Muscle layer of duodenum (tissue), 2 donors: ENCODE results near the gene LDB2.

Source experiments
- H3K27ac ChIP-seq: one replicate; pipeline ENCODE4 v1.7.0; 2013; ENCODE audit warnings: mild to moderate bottlenecking, low read length
- H3K27me3 ChIP-seq: one replicate; pipeline ENCODE4 v1.7.0; 2013; ENCODE audit warnings: low read depth, mild to moderate bottlenecking, control low read depth, low read length
- H3K36me3 ChIP-seq, 2 donors: one replicate each; pipeline ENCODE4 v1.7.0; 2013; ENCODE audit warnings: low read length in 2 of 2, control low read depth in 1 of 2, mild to moderate bottlenecking in 1 of 2; ENCODE audit not compliant: insufficient read depth in 2 of 2, control insufficient read depth in 1 of 2
- H3K4me1 ChIP-seq, 2 donors: one replicate each; pipeline ENCODE4 v1.7.0; 2013; ENCODE audit warnings: low read length in 2 of 2, mild to moderate bottlenecking in 2 of 2, control low read depth in 1 of 2, moderate library complexity in 1 of 2; ENCODE audit not compliant: insufficient read depth in 2 of 2, control insufficient read depth in 1 of 2
- H3K4me3 ChIP-seq, 2 donors: one replicate each; pipeline ENCODE4 v1.7.0; 2013; ENCODE audit warnings: low read length in 2 of 2, low read depth in 1 of 2, mild to moderate bottlenecking in 1 of 2
- H3K9me3 ChIP-seq, 2 donors: one replicate each; pipeline ENCODE4 v1.7.0; 2013; ENCODE audit warnings: low read length in 2 of 2, control low read depth in 1 of 2, mild to moderate bottlenecking in 1 of 2; ENCODE audit not compliant: control insufficient read depth in 1 of 2
- donor health status: healthy.

LDB2 gene

GRCh38 chr4:16836324-16836723 lies 62.1 kb downstream of the LDB2 start:
- Histone ChIP-seq H3K9me3 (no peaks in the 10 kb centered on the region), H3K27me3 (no peaks in the 10 kb centered on the region), H3K36me3 (no peaks in the 10 kb centered on the region), H3K4me1 (no peaks in the 10 kb centered on the region), H3K27ac (no peak overlapping the region), H3K4me3 (no peak overlapping the region)

GRCh38 chr4:16835597-16836247 lies 62.7 kb downstream of the LDB2 start:
- Histone ChIP-seq H3K9me3 (no peaks in the 10 kb centered on the region), H3K4me1 (no peaks in the 10 kb centered on the region), H3K4me3 (no peak overlapping the region), H3K27ac (no peak overlapping the region), H3K36me3 (no peaks in the 10 kb centered on the region), H3K27me3 (no peaks in the 10 kb centered on the region)

GRCh38 chr4:16834814-16835213 lies 63.6 kb downstream of the LDB2 start:
- H3K27ac ChIP-seq, result no peak overlapping the region
- H3K9me3 ChIP-seq, result no peaks in the 10 kb centered on the region
- no peaks in the 10 kb centered on the region for H3K27me3 ChIP-seq
- no peak overlapping the region for H3K4me3 ChIP-seq
- H3K4me1 ChIP-seq, result no peaks in the 10 kb centered on the region
- no peaks in the 10 kb centered on the region for H3K36me3 ChIP-seq

- no peaks in the 10 kb centered on the region for H3K4me1 ChIP-seq
- no peaks in the 10 kb centered on the region for H3K9me3 ChIP-seq
- H3K27ac ChIP-seq, result no peak overlapping the region
- no peak overlapping the region for H3K4me3 ChIP-seq
- H3K36me3 ChIP-seq, result no peaks in the 10 kb centered on the region
- H3K27me3 ChIP-seq, result no peaks in the 10 kb centered on the region
Observed at GRCh38 chr4:16833722-16834121, 64.7 kb downstream of the LDB2 start.

GRCh38 chr4:16830081-16830480 lies 68.4 kb downstream of the LDB2 start:
- H3K4me3 ChIP-seq, result no peak overlapping the region
- H3K9me3 ChIP-seq, result no peaks in the 10 kb centered on the region
- no peaks in the 10 kb centered on the region for H3K27me3 ChIP-seq
- no peaks in the 10 kb centered on the region for H3K4me1 ChIP-seq
- no peak overlapping the region for H3K27ac ChIP-seq
- H3K36me3 ChIP-seq, result no peaks in the 10 kb centered on the region

- H3K4me3 ChIP-seq, result no peak overlapping the region
- no peaks in the 10 kb centered on the region for H3K36me3 ChIP-seq
- H3K9me3 ChIP-seq, result no peaks in the 10 kb centered on the region
- no peaks in the 10 kb centered on the region for H3K27me3 ChIP-seq
- no peaks in the 10 kb centered on the region for H3K4me1 ChIP-seq
- no peak overlapping the region for H3K27ac ChIP-seq
Observed at GRCh38 chr4:16827794-16828724, 70.4 kb downstream of the LDB2 start.

- no peak overlapping the region for H3K4me3 ChIP-seq
- no peaks in the 10 kb centered on the region for H3K27me3 ChIP-seq
- no peak overlapping the region for H3K27ac ChIP-seq
- no peaks in the 10 kb centered on the region for H3K9me3 ChIP-seq
- no peaks in the 10 kb centered on the region for H3K4me1 ChIP-seq
- H3K36me3 ChIP-seq, result no peaks in the 10 kb centered on the region
Observed at GRCh38 chr4:16827045-16827444, 71.4 kb downstream of the LDB2 start.

- Histone ChIP-seq H3K9me3 (no peaks in the 10 kb centered on the region), H3K4me3 (no peak overlapping the region), H3K4me1 (no peaks in the 10 kb centered on the region), H3K27ac (no peak overlapping the region), H3K36me3 (no peaks in the 10 kb centered on the region), H3K27me3 (no peaks in the 10 kb centered on the region)
Observed at GRCh38 chr4:16826406-16826910, 72.0 kb downstream of the LDB2 start.

GRCh38 chr4:16824278-16824806 lies 74.1 kb downstream of the LDB2 start:
- Histone ChIP-seq H3K9me3 (no peaks in the 10 kb centered on the region), H3K4me3 (no peak overlapping the region), H3K27ac (no peak overlapping the region), H3K27me3 (no peaks in the 10 kb centered on the region), H3K4me1 (no peaks in the 10 kb centered on the region), H3K36me3 (no peaks in the 10 kb centered on the region)

GRCh38 chr4:16820329-16820728 lies 78.1 kb downstream of the LDB2 start:
- Histone ChIP-seq H3K4me1 (no peaks in the 10 kb centered on the region), H3K9me3 (no peaks in the 10 kb centered on the region), H3K36me3 (no peaks in the 10 kb centered on the region), H3K27me3 (no peaks in the 10 kb centered on the region), H3K27ac (no peak overlapping the region), H3K4me3 (no peak overlapping the region)

GRCh38 chr4:16819652-16820051 lies 78.8 kb downstream of the LDB2 start:
- Histone ChIP-seq H3K27me3 (no peaks in the 10 kb centered on the region), H3K4me1 (no peaks in the 10 kb centered on the region), H3K9me3 (no peaks in the 10 kb centered on the region), H3K27ac (no peak overlapping the region), H3K4me3 (no peak overlapping the region), H3K36me3 (no peaks in the 10 kb centered on the region)
